Erythroblast (primary cell): ENCODE results near the gene IL17D.

Experiments used
- DNase-seq, 2 experiments: peaks; one replicate each; lab custom pipeline; 2025; lab: John Stamatoyannopoulos, UW
- GATA1 ChIP-seq: IDR thresholded peaks from 2 replicates; pipeline ENCODE4 v1.6.1; 2011; ENCODE audit warnings: low read depth, mild to moderate bottlenecking, control low read depth, low read length, moderate library complexity
- POLR2A ChIP-seq: IDR thresholded peaks from 2 replicates; pipeline ENCODE4 v1.6.1; 2011; ENCODE audit warnings: mild to moderate bottlenecking, low read length

IL17D gene

GRCh38 chr13:20769091-20769490 is 65.6 kb downstream of the IL17D start:
- DNase-seq, result no peak

GRCh38 chr13:20769834-20770233 is 66.3 kb downstream of the IL17D start:
- no peak for TF ChIP-seq GATA1
- no peak for TF ChIP-seq POLR2A
- DNase-seq, result no peak

More at GRCh38 chr13:20769091-20769490, 65.6 kb downstream of the IL17D start:
- TF ChIP-seq GATA1 (no peak), POLR2A (no peak)
